GM23338 (cell line): ENCODE data around the gene SRSF1. TPM values are rescaled to one million over a fixed set of nuclear protein-coding genes. Genes with fewer than 3 reads are reported as not detected.

Experiments used
- CTCF ChIP-seq, 2 experiments: fragments of 200-600 bp in 1 of 2; sonication (generic) in 1 of 2; conservative IDR thresholded peaks; 2 replicates each; pipeline versions ENCODE4 v1.5.1 to v1.6.1; 2016 to 2017; ENCODE audit warnings: antibody characterized with exemption in 2 of 2, low read depth in 2 of 2, mild to moderate bottlenecking in 2 of 2, moderate library complexity in 1 of 2
- EZH2 ChIP-seq: fragments of 200-600 bp; sonication (generic); IDR thresholded peaks from one replicate; pipeline ENCODE4 v1.8.0; 2017; ENCODE audit warnings: antibody characterized with exemption, mild to moderate bottlenecking, low read depth; ENCODE audit not compliant: unreplicated experiment
- JUNB ChIP-seq: IDR thresholded peaks from one replicate; pipeline ENCODE4 v1.6.1; 2016; ENCODE audit warnings: antibody characterized with exemption; ENCODE audit not compliant: unreplicated experiment
- NANOG ChIP-seq: IDR thresholded peaks from 2 replicates; pipeline ENCODE4 v1.6.1; 2016; ENCODE audit warnings: antibody characterized with exemption, borderline replicate concordance
- POLR2AphosphoS5 ChIP-seq: IDR thresholded peaks from 2 replicates; pipeline ENCODE4 v1.6.1; 2016; ENCODE audit warnings: antibody characterized with exemption, low read depth
- REST ChIP-seq: IDR thresholded peaks from one replicate; pipeline ENCODE4 v1.6.1; 2018; ENCODE audit warnings: antibody characterized with exemption; ENCODE audit not compliant: unreplicated experiment
- ZNF331 ChIP-seq: fragments of 250-450 bp; sonication (Bioruptor Pico); IDR thresholded peaks from 2 replicates; pipeline ENCODE4 v1.5.0; 2020; ENCODE audit warnings: low read depth, mild to moderate bottlenecking, moderate library complexity
- polyA plus RNA-seq: library from polyadenylated mRNA; unstranded; fragments of >200 nt; fragmentation: Nextera tagmentation; extraction: Ambion mirVana; gene quantifications from 2 replicates; pipeline ENCODE4 v1.2.1, GENCODE V29; 2016
- total RNA-seq: library from RNA; depleted of rRNA; stranded (reverse); fragments of >200 nt; shearing (Covaris generic); gene quantifications from 2 replicates; pipeline ENCODE4 v1.2.3, GENCODE V29; 2014
- TF ChIP-seq, protein P1 (sequence below): fragments of 250-450 bp; sonication (Bioruptor Pico); IDR thresholded peaks from 2 replicates; pipeline ENCODE4 v1.5.0; 2020; ENCODE audit warnings: mild to moderate bottlenecking, moderate library complexity

The SRSF1 gene
- total and polyA plus RNA-seq, 2 experiments from 2014 or later = 413 to 584 TPM

- TF ChIP-seq, protein P1, sequence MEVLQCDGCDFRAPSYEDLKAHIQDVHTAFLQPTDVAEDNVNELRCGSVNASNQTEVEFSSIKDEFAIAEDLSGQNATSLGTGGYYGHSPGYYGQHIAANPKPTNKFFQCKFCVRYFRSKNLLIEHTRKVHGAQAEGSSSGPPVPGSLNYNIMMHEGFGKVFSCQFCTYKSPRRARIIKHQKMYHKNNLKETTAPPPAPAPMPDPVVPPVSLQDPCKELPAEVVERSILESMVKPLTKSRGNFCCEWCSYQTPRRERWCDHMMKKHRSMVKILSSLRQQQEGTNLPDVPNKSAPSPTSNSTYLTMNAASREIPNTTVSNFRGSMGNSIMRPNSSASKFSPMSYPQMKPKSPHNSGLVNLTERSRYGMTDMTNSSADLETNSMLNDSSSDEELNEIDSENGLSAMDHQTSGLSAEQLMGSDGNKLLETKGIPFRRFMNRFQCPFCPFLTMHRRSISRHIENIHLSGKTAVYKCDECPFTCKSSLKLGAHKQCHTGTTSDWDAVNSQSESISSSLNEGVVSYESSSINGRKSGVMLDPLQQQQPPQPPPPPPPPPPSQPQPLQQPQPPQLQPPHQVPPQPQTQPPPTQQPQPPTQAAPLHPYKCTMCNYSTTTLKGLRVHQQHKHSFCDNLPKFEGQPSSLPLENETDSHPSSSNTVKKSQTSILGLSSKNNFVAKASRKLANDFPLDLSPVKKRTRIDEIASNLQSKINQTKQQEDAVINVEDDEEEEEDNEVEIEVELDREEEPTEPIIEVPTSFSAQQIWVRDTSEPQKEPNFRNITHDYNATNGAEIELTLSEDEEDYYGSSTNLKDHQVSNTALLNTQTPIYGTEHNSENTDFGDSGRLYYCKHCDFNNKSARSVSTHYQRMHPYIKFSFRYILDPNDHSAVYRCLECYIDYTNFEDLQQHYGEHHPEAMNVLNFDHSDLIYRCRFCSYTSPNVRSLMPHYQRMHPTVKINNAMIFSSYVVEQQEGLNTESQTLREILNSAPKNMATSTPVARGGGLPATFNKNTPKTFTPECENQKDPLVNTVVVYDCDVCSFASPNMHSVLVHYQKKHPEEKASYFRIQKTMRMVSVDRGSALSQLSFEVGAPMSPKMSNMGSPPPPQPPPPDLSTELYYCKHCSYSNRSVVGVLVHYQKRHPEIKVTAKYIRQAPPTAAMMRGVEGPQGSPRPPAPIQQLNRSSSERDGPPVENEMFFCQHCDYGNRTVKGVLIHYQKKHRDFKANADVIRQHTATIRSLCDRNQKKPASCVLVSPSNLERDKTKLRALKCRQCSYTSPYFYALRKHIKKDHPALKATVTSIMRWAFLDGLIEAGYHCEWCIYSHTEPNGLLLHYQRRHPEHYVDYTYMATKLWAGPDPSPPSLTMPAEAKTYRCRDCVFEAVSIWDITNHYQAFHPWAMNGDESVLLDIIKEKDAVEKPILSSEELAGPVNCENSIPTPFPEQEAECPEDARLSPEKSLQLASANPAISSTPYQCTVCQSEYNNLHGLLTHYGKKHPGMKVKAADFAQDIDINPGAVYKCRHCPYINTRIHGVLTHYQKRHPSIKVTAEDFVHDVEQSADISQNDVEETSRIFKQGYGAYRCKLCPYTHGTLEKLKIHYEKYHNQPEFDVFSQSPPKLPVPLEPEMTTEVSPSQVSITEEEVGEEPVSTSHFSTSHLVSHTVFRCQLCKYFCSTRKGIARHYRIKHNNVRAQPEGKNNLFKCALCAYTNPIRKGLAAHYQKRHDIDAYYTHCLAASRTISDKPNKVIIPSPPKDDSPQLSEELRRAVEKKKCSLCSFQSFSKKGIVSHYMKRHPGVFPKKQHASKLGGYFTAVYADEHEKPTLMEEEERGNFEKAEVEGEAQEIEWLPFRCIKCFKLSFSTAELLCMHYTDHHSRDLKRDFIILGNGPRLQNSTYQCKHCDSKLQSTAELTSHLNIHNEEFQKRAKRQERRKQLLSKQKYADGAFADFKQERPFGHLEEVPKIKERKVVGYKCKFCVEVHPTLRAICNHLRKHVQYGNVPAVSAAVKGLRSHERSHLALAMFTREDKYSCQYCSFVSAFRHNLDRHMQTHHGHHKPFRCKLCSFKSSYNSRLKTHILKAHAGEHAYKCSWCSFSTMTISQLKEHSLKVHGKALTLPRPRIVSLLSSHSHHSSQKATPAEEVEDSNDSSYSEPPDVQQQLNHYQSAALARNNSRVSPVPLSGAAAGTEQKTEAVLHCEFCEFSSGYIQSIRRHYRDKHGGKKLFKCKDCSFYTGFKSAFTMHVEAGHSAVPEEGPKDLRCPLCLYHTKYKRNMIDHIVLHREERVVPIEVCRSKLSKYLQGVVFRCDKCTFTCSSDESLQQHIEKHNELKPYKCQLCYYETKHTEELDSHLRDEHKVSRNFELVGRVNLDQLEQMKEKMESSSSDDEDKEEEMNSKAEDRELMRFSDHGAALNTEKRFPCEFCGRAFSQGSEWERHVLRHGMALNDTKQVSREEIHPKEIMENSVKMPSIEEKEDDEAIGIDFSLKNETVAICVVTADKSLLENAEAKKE (CRISPR knock-in tag) = peak; percentile 57; the same call in 1 of the 2 replicates
- TF ChIP-seq REST (no peak), POLR2AphosphoS5 (peak; percentile 62), JUNB (no peak), NANOG (no peak), EZH2 (no peak), CTCF (conservative IDR thresholded peaks at IDR 0.05; ENCODE audit: low read depth in 2 of 2) (peak; percentile 61 to 77), ZNF331 (no peak)
These were observed 11.7 kb downstream of the SRSF1 start (continued) for GRCh38 chr17:57995076-57995956.
